HEK293 (cell line): ENCODE measurements around the gene LRP3.

Experiments used
- CTCF ChIA-PET: fragments of 350-600 bp; formaldehyde crosslinking; extraction: SDS; loops from one replicate; lab custom pipeline; 2021; ENCODE audit warnings: antibody characterized with exemption; lab: Yijun Ruan, JAX
- POLR2A ChIA-PET: fragments of 300-600 bp; formaldehyde crosslinking; extraction: SDS; loops from one replicate; lab custom pipeline; 2020; ENCODE audit warnings: antibody characterized with exemption, inconsistent platforms; lab: Yijun Ruan, JAX
- H3K27ac ChIP-seq: fragments of 200-500 bp; sonication (Bioruptor generic); 2 replicates; pipeline ENCODE4 v1.5.1; 2014; ENCODE audit warnings: low read depth, low read length, control low read depth, inconsistent platforms; ENCODE audit errors: extremely low read depth
- H3K36me3 ChIP-seq, 2 experiments: fragments of 200-500 bp in 1 of 2; sonication (Bioruptor generic) in 1 of 2; 1 replicate in 1 of 2; 2 replicates in 1 of 2; pipeline ENCODE4 v1.5.1; 2014 to 2017; ENCODE audit warnings: inconsistent platforms in 2 of 2, low read length in 2 of 2; ENCODE audit not compliant: control insufficient read depth in 2 of 2, insufficient read depth in 1 of 2
- H3K4me1 ChIP-seq: fragments of 200-500 bp; sonication (Bioruptor generic); 2 replicates; pipeline ENCODE4 v1.5.1; 2014; ENCODE audit warnings: mild to moderate bottlenecking, low read length, inconsistent platforms; ENCODE audit not compliant: control insufficient read depth, insufficient read depth
- H3K4me3 ChIP-seq: 2 replicates; pipeline ENCODE4 v1.5.1; 2011; ENCODE audit warnings: low read depth, mild to moderate bottlenecking, control low read depth, low read length, moderate library complexity
- H3K9me3 ChIP-seq: fragments of 200-500 bp; sonication (Bioruptor generic); 2 replicates; pipeline ENCODE4 v1.5.1; 2014; ENCODE audit warnings: low read depth, low read length, inconsistent platforms; ENCODE audit not compliant: control insufficient read depth, insufficient read depth
- EGR2 ChIP-seq: fragments of 450-650 bp; formaldehyde crosslinking; IDR thresholded peaks from 2 replicates; pipeline ENCODE4 v1.5.1; 2016; ENCODE audit warnings: low read depth, missing biosample characterization, missing genetic modification characterization
- PRDM10 ChIP-seq: fragments of 450-650 bp; formaldehyde crosslinking; IDR thresholded peaks from 2 replicates; pipeline ENCODE4 v1.5.1; 2016; ENCODE audit warnings: missing biosample characterization, missing genetic modification characterization
- TCF7L2 ChIP-seq: IDR thresholded peaks from 2 replicates; pipeline ENCODE4 v1.6.1; 2011; ENCODE audit warnings: low read depth, mild to moderate bottlenecking, inconsistent platforms, low read length, moderate library complexity, borderline replicate concordance
- TRIM28 ChIP-seq: IDR thresholded peaks from 2 replicates; pipeline ENCODE4 v1.6.1; 2011; ENCODE audit warnings: low read length, control low read depth, borderline replicate concordance
- ZBTB21 ChIP-seq: fragments of 450-650 bp; formaldehyde crosslinking; IDR thresholded peaks from 2 replicates; pipeline ENCODE4 v1.5.1; 2017; ENCODE audit warnings: missing biosample characterization, missing genetic modification characterization
- ZBTB48 ChIP-seq: fragments of 450-650 bp; formaldehyde crosslinking; IDR thresholded peaks from 2 replicates; pipeline ENCODE4 v1.5.1; 2016; ENCODE audit warnings: missing biosample characterization, missing genetic modification characterization
- ZFP37 ChIP-seq: fragments of 450-650 bp; formaldehyde crosslinking; IDR thresholded peaks from 2 replicates; pipeline ENCODE4 v1.5.1; 2016; ENCODE audit warnings: missing biosample characterization, missing genetic modification characterization
- ZNF175 ChIP-seq: fragments of 450-650 bp; formaldehyde crosslinking; IDR thresholded peaks from 2 replicates; pipeline ENCODE4 v1.5.1; 2016; ENCODE audit warnings: missing biosample characterization, missing genetic modification characterization
- ZNF221 ChIP-seq: fragments of 450-650 bp; formaldehyde crosslinking; IDR thresholded peaks from 2 replicates; pipeline ENCODE4 v1.5.1; 2017; ENCODE audit warnings: missing biosample characterization, missing genetic modification characterization, borderline replicate concordance
- ZNF23 ChIP-seq: fragments of 450-650 bp; formaldehyde crosslinking; IDR thresholded peaks from 2 replicates; pipeline ENCODE4 v1.5.1; 2016; ENCODE audit warnings: missing biosample characterization, missing genetic modification characterization, borderline replicate concordance
- ZNF239 ChIP-seq: fragments of 450-650 bp; formaldehyde crosslinking; IDR thresholded peaks from 2 replicates; pipeline ENCODE4 v1.5.1; 2016; ENCODE audit warnings: missing biosample characterization, missing genetic modification characterization
- ZNF266 ChIP-seq: fragments of 450-650 bp; formaldehyde crosslinking; IDR thresholded peaks from 2 replicates; pipeline ENCODE4 v1.5.1; 2016; ENCODE audit warnings: missing biosample characterization, missing genetic modification characterization, low read depth
- ZNF292 ChIP-seq: fragments of 450-650 bp; formaldehyde crosslinking; IDR thresholded peaks from 2 replicates; pipeline ENCODE4 v1.5.1; 2016; ENCODE audit warnings: low read depth, missing biosample characterization, missing genetic modification characterization, borderline replicate concordance
- ZNF324 ChIP-seq: fragments of 450-650 bp; formaldehyde crosslinking; IDR thresholded peaks from 2 replicates; pipeline ENCODE4 v1.5.1; 2016; ENCODE audit warnings: missing biosample characterization, missing genetic modification characterization
- ZNF530 ChIP-seq: fragments of 450-650 bp; formaldehyde crosslinking; IDR thresholded peaks from 2 replicates; pipeline ENCODE4 v1.5.1; 2016; ENCODE audit warnings: low read depth, missing biosample characterization, missing genetic modification characterization
- ZNF549 ChIP-seq: fragments of 450-650 bp; IDR thresholded peaks from 2 replicates; pipeline ENCODE4 v1.5.1; 2018; ENCODE audit warnings: missing biosample characterization, missing genetic modification characterization, mild to moderate bottlenecking, inconsistent platforms, moderate library complexity
- ZNF664 ChIP-seq: fragments of 450-650 bp; formaldehyde crosslinking; IDR thresholded peaks from 2 replicates; pipeline ENCODE4 v1.5.1; 2016; ENCODE audit warnings: missing biosample characterization, missing genetic modification characterization
- ZNF830 ChIP-seq: fragments of 450-650 bp; IDR thresholded peaks from 2 replicates; pipeline ENCODE4 v1.5.0; 2018; ENCODE audit warnings: missing biosample characterization, missing genetic modification characterization, low read depth, mild to moderate bottlenecking, moderate library complexity
- ZSCAN23 ChIP-seq: fragments of 450-650 bp; formaldehyde crosslinking; IDR thresholded peaks from 2 replicates; pipeline ENCODE4 v1.5.1; 2016; ENCODE audit warnings: missing biosample characterization, missing genetic modification characterization
- TF ChIP-seq, protein P1 (sequence below): fragments of 450-650 bp; formaldehyde crosslinking; IDR thresholded peaks from 2 replicates; pipeline ENCODE4 v1.5.1; 2016; ENCODE audit warnings: missing biosample characterization, missing genetic modification characterization

LRP3 gene

GRCh38 chr19:33147538-33147937, 46.6 kb upstream of the LRP3 start:
- Histone ChIP-seq H3K4me3 (no peak overlapping the region), H3K36me3 (no peaks in the 10 kb centered on the region; a peak in 1 of 3 replicates), H3K27ac (no peak overlapping the region), H3K4me1 (peaks cover 3% of the 10 kb centered on the region; the same call in 1 of the 2 replicates), H3K9me3 (no peaks in the 10 kb centered on the region; the same call in 1 of the 2 replicates)
- peak; percentile 27; the same call in 1 of the 2 replicates for TF ChIP-seq EGR2 (tag by site-specific recombination)
- TF ChIP-seq ZNF266 (tag by site-specific recombination) = no peak
- POLR2A ChIA-PET = interaction anchor here (0.7 to 0.9 kb wide), 2 partner anchors 9 to 17 kb away, joined by 3 to 7 read pairs; no protein-coding TSS in a partner anchor
- CTCF ChIA-PET = interaction anchor here (1.2 to 6.3 kb wide), 4 partner anchors 10 to 257 kb away, joined by 3 to 152 read pairs (median 42); no protein-coding TSS in a partner anchor

GRCh38 chr19:33150852-33151518, 43.1 kb upstream of the LRP3 start:
- Histone ChIP-seq H3K4me3 (no peak overlapping the region), H3K36me3 (no peaks in the 10 kb centered on the region), H3K4me1 (no peaks in the 10 kb centered on the region), H3K27ac (no peak overlapping the region), H3K9me3 (no peaks in the 10 kb centered on the region; the same call in 1 of the 2 replicates)
- ChIA-PET CTCF (interaction anchor here (0.6 to 2.8 kb wide), 4 partner anchors 8 to 35 kb away, joined by 3 to 15 read pairs (median 5); no protein-coding TSS in a partner anchor), POLR2A (interaction anchor here (0.7 to 0.8 kb wide), 2 partner anchors 11 to 26 kb away, joined by 3 to 4 read pairs; no protein-coding TSS in a partner anchor)
- TF ChIP-seq ZNF239 (tag by site-specific recombination) (no peak), ZNF292 (tag by site-specific recombination) (no peak), ZNF175 (0 out of 2 replicates have a peak, but pooled peaks have one; percentile 24), TCF7L2 (no peak), PRDM10 (tag by site-specific recombination) (no peak), ZNF530 (tag by site-specific recombination) (no peak), ZNF664 (tag by site-specific recombination) (peak; percentile 34; the same call in 1 of the 2 replicates)

GRCh38 chr19:33152176-33152575, 42.0 kb upstream of the LRP3 start:
- Histone ChIP-seq H3K4me3 (no peak overlapping the region), H3K27ac (no peak overlapping the region), H3K9me3 (no peaks in the 10 kb centered on the region; the same call in 1 of the 2 replicates), H3K4me1 (no peaks in the 10 kb centered on the region), H3K36me3 (no peaks in the 10 kb centered on the region)
- ChIA-PET POLR2A (interaction anchor here (0.7 kb wide), 1 partner anchor 10 kb away, joined by 3 read pairs; no protein-coding TSS in a partner anchor), CTCF (interaction anchor here (0.6 to 2.8 kb wide), 8 partner anchors 8 to 1402 kb away, joined by 3 to 15 read pairs (median 5); no protein-coding TSS in a partner anchor)
- TF ChIP-seq TRIM28 = no peak
- TF ChIP-seq ZNF549 (tag by site-specific recombination) = no peak
- no peak for TF ChIP-seq ZNF830 (tag by site-specific recombination)
- TF ChIP-seq ZNF175 = no peak
- TF ChIP-seq ZNF23 (tag by site-specific recombination) = no peak
- TF ChIP-seq ZBTB21 (tag by site-specific recombination) = no peak
- TF ChIP-seq ZNF324 = no peak
- no peak for TF ChIP-seq ZFP37 (tag by site-specific recombination)
- TF ChIP-seq ZBTB48 (tag by site-specific recombination) = no peak
- TF ChIP-seq, protein P1, sequence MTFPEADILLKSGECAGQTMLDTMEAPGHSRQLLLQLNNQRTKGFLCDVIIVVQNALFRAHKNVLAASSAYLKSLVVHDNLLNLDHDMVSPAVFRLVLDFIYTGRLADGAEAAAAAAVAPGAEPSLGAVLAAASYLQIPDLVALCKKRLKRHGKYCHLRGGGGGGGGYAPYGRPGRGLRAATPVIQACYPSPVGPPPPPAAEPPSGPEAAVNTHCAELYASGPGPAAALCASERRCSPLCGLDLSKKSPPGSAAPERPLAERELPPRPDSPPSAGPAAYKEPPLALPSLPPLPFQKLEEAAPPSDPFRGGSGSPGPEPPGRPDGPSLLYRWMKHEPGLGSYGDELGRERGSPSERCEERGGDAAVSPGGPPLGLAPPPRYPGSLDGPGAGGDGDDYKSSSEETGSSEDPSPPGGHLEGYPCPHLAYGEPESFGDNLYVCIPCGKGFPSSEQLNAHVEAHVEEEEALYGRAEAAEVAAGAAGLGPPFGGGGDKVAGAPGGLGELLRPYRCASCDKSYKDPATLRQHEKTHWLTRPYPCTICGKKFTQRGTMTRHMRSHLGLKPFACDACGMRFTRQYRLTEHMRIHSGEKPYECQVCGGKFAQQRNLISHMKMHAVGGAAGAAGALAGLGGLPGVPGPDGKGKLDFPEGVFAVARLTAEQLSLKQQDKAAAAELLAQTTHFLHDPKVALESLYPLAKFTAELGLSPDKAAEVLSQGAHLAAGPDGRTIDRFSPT (tag by site-specific recombination) = no peak
- TF ChIP-seq ZSCAN23 (tag by site-specific recombination) = no peak
- no peak for TF ChIP-seq ZNF221 (tag by site-specific recombination)
- no peak for TF ChIP-seq ZNF266 (tag by site-specific recombination)
